PFSK-1 (cell line): Measurements from ENCODE around the gene ARSG.

Experiments used
- FOXP2 ChIP-seq: optimal IDR thresholded peaks from 2 replicates; pipeline ENCODE3; 2011; ENCODE audit warnings: borderline replicate concordance, control low read depth, inconsistent platforms; ENCODE audit not compliant: insufficient read depth; ENCODE audit errors: extremely low read length, extremely low read depth
- POLR2AphosphoS5 ChIP-seq: IDR thresholded peaks from 2 replicates; pipeline ENCODE4 v1.6.1; 2012; ENCODE audit warnings: low read depth, mild to moderate bottlenecking, control low read depth, low read length, moderate library complexity
- SIN3A ChIP-seq: IDR thresholded peaks from 2 replicates; pipeline ENCODE4 v1.6.1; 2012; ENCODE audit warnings: mild to moderate bottlenecking, low read length, moderate library complexity, borderline replicate concordance; ENCODE audit not compliant: insufficient read depth
- TAF1 ChIP-seq: IDR thresholded peaks from 2 replicates; pipeline ENCODE4 v1.6.1; 2012; ENCODE audit warnings: low read length, control low read depth, borderline replicate concordance; ENCODE audit not compliant: insufficient read depth
- TF ChIP-seq, protein P1 (sequence below), 2 experiments: IDR thresholded peaks; 2 replicates each; pipeline versions ENCODE4 v1.6.1 to v1.8.0; 2011 to 2012; ENCODE audit warnings: low read depth in 2 of 2, low read length in 2 of 2, control low read depth in 1 of 2, inconsistent platforms in 1 of 2, mild to moderate bottlenecking in 1 of 2, moderate library complexity in 1 of 2; ENCODE audit not compliant: insufficient read depth in 1 of 2

DNA sequence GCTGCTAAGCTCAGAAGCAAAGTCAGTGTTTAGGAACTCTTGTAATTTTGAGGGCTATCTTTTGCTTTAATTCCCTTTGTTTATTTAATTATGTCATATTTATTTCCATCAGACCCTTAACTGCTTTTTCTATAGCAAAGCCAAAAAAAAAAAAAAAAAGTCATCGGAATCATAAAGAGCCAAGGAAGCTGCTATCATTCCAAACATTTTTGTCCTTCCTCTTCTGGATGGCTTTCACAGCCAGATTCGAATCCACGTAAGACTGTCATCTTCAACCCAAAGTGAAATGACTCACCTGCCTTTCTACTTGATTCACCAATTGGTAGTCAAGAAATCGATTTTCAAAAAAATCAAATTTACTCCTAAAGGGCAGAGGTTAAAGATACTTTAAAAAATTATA lies 127.6 kb downstream of the ARSG start:
- TF ChIP-seq SIN3A, result no peak
- TF ChIP-seq, protein P1, sequence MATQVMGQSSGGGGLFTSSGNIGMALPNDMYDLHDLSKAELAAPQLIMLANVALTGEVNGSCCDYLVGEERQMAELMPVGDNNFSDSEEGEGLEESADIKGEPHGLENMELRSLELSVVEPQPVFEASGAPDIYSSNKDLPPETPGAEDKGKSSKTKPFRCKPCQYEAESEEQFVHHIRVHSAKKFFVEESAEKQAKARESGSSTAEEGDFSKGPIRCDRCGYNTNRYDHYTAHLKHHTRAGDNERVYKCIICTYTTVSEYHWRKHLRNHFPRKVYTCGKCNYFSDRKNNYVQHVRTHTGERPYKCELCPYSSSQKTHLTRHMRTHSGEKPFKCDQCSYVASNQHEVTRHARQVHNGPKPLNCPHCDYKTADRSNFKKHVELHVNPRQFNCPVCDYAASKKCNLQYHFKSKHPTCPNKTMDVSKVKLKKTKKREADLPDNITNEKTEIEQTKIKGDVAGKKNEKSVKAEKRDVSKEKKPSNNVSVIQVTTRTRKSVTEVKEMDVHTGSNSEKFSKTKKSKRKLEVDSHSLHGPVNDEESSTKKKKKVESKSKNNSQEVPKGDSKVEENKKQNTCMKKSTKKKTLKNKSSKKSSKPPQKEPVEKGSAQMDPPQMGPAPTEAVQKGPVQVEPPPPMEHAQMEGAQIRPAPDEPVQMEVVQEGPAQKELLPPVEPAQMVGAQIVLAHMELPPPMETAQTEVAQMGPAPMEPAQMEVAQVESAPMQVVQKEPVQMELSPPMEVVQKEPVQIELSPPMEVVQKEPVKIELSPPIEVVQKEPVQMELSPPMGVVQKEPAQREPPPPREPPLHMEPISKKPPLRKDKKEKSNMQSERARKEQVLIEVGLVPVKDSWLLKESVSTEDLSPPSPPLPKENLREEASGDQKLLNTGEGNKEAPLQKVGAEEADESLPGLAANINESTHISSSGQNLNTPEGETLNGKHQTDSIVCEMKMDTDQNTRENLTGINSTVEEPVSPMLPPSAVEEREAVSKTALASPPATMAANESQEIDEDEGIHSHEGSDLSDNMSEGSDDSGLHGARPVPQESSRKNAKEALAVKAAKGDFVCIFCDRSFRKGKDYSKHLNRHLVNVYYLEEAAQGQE (IDR thresholded peaks at IDR 0.05; ENCODE audit: insufficient read depth in 1 of 2, low read depth in 2 of 2, low read length in 2 of 2), result no peak
- TF ChIP-seq POLR2AphosphoS5, result no peak
- no peak for TF ChIP-seq TAF1
- no peak for TF ChIP-seq FOXP2
